Hippocampal formation (tissue), 2 donors: ENCODE results near the gene C13orf46.
"Not testable (repeated sequence)": the region's sequence is repeated elsewhere in the genome, so short reads cannot be mapped to it uniquely, and the experiment has no call there.

ENCODE experiments used
- DNase-seq, 2 donors: peaks; one replicate each; lab custom pipeline; 2025; lab: John Stamatoyannopoulos, UW

The C13orf46 gene

GRCh38 chr13:113973218-113974164, at the start of gene C13orf46:
Gene C13orf46, minus strand, starts transcription at chr13:113974076. Its CDS starts 79 bp downstream, at chr13:113973997.
- no peak for DNase-seq

DNA sequence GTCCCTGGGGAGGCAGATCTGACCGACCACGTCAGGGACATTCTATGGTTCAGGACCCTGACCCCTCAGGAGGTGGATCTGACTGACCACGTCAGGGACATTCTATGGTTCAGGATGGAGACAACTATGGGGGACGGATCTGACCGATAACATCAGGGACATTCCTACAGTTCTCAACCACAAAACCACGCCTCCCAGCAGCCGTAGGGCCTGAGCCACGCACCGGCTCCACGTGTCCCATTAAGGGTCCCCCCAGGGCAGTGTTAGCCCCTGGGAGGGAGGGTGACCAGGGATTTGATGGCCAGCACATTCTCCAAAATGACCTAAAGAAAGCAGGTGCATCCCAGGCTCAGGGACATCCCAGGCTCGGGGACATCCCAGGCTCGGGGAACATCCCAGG, 49.0 kb upstream of the C13orf46 start:
- no peak for DNase-seq

GRCh38 chr13:114022309-114022669, 48.4 kb upstream of the C13orf46 start:
- no peak for DNase-seq

GRCh38 chr13:114021464-114022308, 47.8 kb upstream of the C13orf46 start:
- peak; percentile 23 to 49 for DNase-seq

- DNase-seq, result no peak
Measured at GRCh38 chr13:114020750-114021463, 47.0 kb upstream of the C13orf46 start.

DNA sequence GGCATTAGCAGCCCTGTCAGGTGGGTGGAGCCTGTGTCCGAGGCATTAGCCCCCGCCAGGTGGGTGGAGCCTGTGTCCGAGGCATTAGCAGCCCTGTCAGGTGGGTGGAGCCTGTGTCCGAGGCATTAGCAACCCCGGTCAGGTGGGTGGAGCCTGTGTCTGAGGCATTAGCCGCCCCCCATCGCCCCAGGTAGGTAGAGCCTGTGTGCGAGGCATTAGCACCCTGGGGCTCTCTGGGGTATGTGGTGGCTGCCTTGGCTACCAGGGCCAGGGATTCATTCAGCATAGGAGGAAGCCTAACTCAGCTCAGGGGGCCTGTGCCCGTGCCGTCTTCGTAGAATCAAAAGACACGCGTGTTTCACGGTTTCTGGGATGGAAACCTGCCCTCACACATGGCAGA, 46.3 kb upstream of the C13orf46 start:
- DNase-seq, result not testable (repeated sequence)

DNA sequence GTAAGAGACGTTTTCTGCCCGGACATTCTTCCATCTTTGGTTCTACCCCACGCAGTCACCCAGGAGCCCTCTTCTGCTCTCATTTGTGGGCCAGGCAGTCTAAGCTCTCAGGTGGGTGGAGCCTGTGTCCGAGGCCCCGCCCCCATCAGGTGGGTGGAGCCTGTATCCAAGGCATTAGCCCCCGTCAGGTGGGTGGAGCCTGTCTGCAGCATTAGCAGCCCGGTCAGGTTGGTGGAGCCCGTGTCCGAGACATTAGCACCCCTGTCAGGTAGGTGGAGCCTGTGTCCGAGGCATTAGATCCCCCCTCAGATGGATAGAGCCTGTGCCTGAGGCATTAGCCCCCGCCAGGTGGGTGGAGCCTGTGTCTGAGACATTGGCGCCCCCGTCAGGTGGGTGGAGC, 45.5 kb upstream of the C13orf46 start:
- DNase-seq, result no peak

DNA sequence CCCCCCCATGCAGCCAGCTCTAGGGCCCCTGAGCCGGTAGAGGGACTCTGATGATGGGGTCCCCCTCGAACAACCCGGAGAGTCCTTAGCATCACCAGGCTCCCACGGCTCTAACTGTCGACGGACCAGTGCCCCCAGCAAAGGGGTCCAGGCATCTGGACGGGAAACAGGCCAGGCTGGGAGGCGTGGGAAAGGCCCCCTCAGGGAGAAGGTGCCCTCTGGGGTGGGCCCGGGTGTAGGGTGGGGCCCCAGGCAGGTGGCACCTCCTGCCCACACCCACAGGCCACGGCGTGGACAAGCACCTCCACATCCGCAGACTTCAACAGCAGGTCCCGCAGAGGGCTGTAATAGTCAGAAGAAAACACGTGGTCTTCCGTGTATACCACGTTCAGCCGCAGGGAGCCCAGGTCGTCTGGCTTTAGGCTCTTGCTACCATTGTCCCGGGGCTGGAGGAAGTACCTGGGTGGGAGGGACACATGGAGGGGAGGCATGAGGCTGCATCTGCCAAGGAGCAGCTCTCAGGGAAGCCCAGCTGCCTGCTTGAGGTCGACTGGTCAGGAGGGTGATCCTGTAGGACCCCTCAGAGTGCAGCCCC, 44.7 kb upstream of the C13orf46 start:
- no peak for DNase-seq

DNA sequence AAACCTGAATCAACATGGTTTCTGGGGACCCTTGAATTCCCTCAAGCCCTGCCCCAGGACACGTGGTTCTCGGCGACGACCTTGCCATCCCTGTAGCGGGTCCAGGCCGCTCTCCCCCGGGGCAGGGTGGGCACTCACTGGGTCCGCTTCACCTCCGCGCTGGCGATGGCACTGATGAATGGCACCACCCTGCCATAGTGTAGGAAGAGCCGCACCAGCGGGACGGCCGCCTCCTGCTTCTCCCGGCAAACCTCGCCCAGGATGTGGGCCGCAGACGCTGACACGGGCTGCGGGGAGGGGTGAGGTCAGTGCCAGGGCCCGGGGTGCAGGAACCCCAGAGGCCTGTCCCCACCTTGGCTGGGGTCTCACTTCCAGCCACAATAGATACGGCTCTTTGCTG, 44.1 kb upstream of the C13orf46 start:
- no peak for DNase-seq

GRCh38 chr13:114017028-114017630, 43.3 kb upstream of the C13orf46 start:
- no peak for DNase-seq

GRCh38 chr13:114016321-114017027, 42.6 kb upstream of the C13orf46 start:
- DNase-seq, result no peak

DNA sequence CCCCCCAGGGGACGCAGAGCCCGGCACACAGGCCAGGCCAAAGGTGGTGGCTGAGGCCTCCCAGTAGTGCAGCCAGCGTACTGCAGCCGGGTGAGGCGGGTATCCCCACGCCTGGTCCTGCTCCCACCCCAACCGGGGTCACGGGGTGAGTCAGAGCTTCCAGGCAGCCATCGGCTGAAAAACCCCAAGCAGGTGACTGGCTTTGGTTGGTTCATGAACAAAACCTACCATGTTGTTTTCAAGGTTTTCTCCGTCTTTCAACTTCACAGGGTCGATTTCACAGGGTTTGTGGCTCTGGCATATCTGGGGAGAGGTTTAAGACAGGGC, 42.1 kb upstream of the C13orf46 start:
- DNase-seq, result no peak

GRCh38 chr13:114015111-114015968, 41.5 kb upstream of the C13orf46 start:
- DNase-seq, result no peak

GRCh38 chr13:114013952-114014629, 40.2 kb upstream of the C13orf46 start:
- DNase-seq, result no peak

DNA sequence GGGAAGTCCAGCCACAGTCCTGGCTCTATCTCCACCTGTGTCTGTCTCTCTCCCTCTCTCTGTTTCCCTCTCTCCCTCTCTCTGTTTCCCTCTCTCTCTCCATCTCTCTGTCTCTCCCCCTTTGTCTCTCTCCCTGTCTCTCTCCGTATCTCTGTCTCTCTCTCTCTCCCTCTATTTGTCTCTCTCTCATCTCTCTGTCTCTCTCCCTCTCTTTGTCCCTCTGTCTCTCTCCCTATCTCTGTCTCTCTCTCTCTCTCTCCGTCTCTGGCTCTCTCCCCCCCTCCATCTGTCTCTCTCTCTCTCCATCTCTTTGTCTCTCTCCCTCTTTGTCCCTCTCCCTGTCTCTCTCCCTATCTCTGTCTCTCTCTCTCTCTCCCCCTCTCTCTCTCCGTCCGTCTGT, 39.5 kb upstream of the C13orf46 start:
- no peak for DNase-seq

DNA sequence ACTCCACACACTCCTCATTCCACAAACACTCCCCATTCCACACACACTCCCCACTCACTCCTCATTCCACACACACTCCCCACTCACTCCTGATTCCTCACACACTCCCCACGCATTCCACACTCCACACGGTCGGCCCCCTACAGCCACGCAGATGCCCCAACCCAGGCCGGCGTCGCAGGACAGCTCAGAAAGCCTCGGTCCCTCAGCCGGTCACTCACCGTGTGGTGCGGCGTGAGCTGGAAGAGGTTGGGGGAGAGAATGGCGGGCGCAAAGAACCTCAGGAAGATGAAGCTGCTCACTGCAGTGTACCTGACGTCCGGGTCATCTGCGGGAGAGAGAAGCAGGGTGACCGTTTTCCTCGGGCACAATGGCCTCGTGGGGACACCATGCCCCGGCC, 39.0 kb upstream of the C13orf46 start:
- no peak for DNase-seq

- DNase-seq, result no peak
Measured at GRCh38 chr13:114012141-114012540, 38.3 kb upstream of the C13orf46 start.

- DNase-seq, result no peak
Measured at GRCh38 chr13:114011226-114011625, 37.4 kb upstream of the C13orf46 start.

DNA sequence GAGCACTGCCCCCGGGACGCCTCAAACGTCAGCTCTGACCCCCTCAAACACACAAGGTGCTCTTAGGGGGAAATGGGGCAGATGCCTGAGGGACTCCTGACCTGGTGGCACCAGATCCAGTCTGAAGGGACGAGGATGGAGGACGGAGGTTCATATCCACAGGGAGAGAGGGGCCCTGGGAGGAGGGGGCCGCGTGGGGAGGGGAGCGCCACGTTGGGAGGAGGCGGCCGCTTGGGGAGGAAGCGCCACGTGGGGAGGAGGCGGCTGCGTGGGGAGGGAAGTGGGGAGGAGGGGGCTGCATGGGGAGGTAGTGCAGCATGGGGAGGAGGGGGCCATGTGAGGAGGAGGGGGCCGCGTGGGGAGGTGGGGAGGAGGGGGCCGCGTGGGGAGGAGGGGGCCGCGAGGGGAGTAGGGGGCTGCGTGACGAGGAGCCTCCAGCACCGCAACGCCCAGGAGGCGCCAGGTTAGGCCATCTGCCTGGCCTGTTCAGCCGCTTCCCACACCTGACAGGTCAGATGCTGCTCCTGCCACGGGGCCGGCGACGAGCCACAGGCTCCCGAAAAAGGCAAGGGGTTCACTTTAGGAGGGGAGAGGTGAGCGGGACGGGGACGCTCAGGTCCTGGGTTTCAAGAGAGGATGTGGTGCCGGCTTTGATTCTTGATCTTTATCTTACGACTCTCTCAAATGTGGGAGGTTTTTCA, 36.7 kb upstream of the C13orf46 start:
- DNase-seq, result no peak
